AML-193 (cell line): ENCODE data around the gene QSER1.
"Not testable (repeated sequence)": the region's sequence is repeated elsewhere in the genome, so short reads cannot be mapped to it uniquely, and the experiment has no call there.

Experiments
- DNase-seq, 2 experiments: peaks; one replicate each; lab custom pipeline; 2025; lab: John Stamatoyannopoulos, UW

QSER1 gene

DNA sequence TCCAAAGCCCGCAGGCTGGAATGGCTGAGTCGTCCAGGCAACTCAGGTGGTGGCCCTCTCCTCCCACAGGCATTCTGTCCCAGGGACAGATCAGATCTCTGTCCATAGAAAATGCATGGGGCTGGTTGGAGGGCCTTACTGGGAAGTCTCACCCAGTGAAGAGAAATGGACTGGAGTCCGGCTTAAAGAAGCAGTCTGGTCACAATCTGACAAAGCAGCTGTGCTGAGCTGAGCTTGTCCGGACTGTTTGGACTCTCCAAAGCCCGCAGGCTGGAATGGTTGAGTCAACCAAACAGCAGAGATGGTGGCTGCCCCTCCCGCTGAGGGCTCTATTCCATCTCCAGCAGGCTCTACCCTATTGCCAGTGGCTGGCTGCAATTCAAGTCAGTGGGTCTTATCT, 108.7 kb downstream of the QSER1 start:
- DNase-seq = no peak

DNA sequence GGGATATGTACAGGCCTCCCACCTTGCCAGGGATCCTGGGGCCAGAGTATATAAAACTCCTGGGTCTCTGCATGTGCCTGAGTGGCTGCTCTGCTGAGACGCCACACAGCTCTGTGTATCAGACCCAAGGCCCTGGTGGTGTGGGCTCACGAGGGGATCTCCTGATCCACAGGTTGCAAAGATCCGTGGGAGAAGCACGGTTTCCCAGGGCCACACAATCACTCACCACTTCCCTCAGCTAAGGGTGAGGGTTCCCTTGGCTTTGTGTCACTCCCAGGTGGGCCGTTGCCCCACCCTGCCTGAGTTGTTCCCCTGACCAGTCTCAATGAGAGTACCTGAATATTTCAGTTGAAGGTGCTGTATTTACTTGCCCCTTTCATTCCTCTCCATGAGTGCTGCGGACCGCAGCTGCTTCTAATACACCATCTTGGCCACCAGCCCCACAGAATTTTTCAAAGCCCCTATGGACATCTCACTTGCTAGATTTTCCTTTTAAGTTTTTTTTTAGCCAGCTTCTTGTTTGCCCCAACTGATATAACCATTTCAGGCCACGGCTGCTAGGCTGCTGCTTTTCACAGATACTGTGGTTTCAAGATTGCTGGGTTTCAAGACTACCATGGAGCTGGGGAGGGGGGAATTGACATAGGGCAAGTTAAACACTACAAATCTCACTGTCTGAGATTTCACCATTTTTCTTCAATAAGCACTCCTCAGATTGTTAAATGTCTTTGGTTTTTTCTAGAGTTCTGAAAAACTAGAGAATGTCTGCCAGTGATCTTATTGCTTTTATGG, 109.3 kb downstream of the QSER1 start:
- DNase-seq = no peak

DNA sequence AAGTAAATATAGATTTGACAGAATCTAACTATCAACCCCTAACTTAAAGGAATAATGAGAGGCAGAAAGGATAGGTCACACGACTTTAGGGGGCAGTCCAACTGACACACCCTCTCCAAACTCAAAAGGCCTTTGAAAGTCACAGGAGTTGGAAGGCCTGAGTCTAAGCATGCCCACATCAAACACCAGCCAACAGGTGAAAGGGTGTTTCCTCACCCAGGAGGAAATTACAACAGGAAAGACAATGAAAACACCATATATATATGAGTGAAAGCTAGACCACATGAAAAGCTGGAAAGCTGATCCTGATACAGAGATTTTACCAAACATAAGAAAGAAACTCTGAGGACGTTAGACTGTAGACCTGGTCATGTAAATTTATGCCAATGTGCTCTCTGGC, 112.6 kb downstream of the QSER1 start:
- DNase-seq = no peak

DNA sequence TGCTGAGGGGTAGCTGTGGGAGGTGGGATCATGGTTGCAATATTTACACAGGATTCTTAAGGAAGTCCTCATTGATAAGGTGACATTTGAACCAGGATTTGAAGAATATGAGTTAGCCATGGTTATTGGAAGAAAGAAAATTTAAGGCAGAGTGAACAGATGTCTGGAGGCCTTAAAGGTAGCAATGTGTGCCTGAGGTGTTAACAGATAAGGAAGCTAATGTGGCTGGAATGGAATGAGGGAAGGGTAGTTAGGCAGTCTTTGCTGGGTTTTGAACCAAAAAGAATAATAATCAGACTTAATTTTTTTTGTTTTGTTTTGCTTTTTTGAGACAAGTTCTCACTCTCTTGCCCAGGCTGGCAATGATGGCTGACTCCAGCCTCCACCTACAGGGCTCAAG, 113.4 kb downstream of the QSER1 start:
- no peak for DNase-seq

DNA sequence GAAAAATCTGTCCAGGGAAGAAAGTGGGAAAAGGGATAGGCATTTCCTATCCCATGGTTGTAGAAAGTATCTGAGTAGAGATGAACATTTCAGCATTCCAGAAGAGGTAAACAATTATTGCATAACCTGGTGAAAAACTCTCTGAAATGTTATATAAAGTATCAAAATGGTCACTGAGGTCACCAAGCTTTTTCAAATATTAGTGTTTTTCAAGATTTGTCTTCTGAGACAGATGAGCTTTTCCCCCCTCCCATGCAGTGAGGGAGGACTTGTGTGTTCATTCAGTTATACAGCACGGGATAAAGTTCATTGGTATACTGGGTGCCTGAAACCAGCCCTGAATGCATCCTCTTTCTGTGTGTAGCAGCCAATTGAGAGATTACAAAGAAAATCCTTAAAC, 121.1 kb downstream of the QSER1 start:
- no peak for DNase-seq

DNA sequence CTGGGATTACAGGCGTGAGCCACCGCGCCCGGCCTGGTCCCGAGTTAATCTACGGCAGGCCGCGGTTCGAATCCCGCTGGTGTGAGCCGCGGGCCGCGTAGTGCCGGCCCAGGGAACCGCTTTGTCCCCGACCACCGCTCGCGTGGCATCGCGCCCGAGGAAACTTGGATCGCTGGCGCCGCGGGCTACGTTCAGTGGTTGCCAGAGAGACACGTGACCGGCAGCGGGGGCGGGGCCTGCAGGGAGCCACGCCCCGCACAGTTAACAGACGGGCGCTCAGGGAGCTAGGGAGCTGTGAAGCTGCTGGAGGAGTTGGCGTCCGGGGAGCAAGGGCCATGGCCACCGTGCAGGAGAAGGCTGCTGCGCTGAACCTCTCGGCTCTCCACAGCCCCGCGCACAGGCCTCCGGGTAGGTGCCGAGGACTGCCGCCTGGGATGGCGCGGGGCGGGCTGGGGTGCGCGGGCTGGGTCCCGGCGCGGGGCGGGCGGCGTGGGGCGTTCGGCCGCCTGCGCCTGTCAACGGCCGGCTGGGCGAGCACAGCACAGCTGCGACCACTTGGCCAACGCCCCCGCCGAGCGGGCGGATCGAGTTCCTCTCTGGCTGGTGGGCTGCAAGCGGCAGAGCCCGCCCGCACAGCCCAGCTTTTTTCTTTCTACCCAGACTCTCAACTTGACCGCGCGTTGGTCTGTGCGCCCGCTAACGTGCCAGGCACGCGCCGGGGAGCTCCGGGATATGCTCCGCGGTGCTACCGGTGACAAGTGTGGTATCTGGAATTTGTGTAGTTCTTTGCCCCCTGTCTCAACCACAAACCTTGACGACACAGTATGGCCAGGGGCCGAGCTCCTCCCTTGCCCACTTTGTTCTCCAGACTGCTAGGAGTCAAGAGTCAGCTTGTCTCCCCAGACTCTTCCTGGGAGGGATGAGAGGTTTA, 123.3 kb downstream of the QSER1 start, which contains the start of gene DEPDC7:
Gene DEPDC7, plus strand, starts transcription at position 258 of the 931 bp plus-strand sequence. Its CDS starts 78 bp downstream, at position 336.
- no peak for DNase-seq

DNA sequence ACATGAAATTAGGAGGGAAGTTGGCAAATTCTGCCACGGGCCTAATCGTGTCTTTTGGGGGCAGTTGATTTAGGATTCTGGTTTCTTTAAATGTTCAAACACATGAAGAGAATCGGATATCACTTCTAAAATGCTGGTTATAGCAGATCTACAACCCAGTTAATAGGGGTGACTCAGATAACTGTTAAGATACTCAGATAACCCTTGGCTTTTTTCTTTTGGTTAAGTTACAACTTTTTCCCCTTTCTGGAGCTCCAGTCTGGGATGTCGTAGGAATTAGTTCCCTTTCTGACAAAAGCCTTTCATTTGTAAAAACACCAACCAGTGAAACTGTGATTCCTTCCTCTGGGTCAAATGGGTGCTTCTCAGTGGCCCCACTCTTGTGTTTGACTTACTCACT, 124.0 kb downstream of the QSER1 start:
- no peak for DNase-seq

DNA sequence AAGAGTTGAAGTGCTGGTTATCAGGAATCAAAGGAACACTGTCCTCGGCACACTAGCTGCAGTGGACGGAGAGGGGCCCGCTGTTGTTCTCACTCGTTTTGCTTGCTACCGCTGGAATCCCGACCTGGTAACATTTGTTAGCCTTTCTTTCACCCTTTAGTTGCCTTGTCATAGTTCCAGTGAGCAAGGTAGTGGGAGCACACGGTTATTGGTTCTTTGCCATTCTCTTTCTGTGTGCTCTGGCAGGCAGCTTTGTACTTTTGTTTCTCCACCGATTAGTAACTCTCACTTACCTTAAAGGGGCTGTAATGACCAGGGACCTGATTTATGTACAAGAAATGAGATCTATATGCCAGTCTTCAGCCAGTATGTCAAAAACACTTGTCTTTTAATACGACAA, 124.9 kb downstream of the QSER1 start:
- DNase-seq = no peak

DNA sequence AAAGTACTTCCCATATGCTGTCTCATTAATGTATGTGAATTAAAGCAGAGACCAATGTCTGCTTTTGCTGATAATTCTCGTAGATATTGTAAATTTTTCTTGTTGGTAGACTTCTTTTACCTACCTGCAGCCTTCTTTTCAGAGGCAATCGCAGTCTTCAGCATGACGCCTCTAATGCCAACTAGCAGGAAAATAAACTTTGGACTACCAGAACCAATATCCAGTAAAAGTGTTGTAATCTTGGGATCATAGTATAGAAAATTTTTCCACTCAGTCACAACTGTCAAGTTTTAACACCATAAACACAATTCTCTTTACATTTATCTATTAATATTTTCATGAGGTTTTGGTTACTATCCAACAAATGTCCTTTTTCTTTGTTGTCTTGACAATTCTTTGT, 125.4 kb downstream of the QSER1 start:
- no peak for DNase-seq

DNA sequence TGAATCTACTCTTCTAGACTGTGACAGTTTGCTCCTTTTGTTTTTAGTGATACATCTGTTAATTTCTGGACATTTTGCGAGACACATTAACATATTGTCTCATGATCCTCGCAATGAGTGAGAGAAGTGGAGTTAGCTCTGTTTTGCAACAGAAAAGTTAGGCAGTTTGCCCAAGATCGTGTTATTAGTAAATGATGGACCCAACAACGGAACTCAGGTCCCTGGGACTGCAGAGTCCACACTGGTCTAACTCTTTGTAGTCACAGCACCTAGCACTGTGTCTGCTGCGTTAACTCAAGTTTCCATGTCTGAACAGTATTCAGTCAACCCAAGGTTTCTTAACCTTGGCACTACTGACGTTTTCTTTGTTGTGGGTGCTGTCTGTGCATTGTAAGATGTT, 126.2 kb downstream of the QSER1 start:
- DNase-seq = no peak

DNA sequence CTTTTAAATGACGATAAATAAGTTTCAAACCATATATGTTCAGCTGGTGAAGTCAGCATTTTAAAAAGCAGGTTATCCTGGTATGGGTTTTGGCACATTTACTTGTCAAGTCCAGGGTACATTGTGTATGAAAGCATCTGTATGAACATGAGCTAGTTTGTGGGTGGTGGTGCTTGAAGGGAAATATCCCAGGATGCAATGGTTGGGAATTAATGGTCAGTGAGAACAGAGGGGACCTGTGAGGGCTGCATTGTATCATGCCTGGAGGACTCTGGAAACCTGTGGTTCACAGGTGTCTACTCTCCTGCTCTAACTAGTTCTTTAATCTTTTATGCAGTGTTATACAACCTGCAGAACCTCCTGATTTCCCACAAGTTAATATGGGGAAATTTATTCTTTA, 128.9 kb downstream of the QSER1 start:
- no peak for DNase-seq

DNA sequence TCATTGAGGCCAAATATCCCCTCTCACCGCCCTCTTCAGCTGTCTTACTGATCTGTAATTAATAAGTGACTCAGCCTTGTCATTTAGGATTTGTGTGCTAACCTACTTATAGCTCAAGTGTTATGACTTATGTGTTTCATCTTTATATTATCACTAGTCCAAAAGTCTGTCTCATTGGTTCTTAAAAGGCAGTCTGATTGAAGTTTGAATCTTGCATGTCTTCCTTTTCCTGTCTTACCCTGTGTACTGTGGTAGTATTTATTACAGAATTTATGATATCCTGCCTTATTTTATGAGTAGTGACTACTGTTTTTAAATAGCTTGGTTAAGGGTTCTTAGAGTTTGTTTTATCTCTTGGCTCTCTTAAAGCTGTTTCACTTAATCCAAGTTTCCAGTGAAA, 129.3 kb downstream of the QSER1 start:
- no peak for DNase-seq

DNA sequence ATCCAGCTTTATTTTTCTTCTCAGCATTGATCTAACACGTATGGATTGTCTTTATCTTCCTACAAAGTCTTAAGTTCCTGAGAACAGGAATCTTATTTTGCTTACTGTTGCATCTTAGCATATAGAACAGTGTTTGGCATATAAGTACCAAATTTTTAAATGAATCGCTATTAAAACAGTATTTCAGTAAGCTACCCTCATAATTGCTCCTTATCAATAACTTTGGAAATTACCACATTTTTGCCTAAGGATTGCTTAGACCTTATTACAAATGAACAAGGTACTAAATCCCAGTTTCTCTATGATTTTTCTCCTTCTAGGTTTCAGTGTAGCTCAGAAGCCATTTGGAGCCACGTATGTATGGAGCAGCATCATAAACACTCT, 132.7 kb downstream of the QSER1 start:
- no peak for DNase-seq

DNA sequence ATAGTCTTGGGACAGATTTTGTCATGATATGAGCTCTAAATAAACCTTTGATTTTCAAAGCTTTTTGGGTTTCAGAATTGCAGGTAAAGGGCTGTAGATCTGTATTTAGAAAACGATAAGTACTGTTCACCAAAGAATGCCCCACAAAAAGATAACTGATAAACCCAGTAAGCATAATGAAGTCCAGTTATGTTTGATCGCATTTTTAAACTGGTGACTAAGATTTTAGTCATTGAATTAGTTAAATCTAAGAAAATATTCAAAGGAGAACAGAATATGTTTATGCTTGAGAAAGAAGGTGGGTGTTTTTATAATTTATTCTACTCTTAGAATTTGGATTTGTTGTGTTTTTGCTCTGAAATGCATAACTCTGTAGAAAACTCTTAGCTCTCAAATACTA, 134.6 kb downstream of the QSER1 start:
- no peak for DNase-seq

DNA sequence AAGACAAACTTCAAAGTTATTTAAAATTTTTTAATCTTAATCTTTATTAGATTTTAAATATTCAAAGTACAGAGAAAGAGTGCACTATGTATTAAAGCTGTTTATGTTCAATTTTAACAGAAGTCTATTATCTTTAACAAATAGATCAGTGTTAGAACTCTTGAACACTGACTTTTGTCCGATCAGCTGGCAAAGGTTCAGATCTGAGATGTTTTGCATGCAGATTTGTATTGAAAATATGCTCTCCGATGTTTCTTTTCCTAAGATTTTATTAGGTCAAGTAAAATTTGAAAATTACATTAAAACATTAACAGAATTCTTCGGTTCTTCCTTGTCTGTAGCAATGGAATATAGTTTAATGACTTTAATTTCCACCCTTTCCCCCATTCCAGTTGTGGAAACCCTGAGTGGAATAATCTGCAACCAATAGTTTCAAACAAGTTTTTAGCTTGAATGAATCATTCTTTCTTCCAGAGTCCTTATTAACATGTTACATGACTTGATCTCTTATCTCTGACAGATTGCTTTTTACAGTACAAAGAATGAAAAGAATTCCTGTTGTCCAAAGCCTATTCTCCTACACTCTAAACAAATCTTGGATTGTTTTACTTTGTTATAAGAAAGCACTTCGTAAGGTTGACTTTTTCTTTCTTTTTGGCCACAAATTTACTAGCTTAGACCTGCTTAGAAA, 135.4 kb downstream of the QSER1 start:
- no peak for DNase-seq

DNA sequence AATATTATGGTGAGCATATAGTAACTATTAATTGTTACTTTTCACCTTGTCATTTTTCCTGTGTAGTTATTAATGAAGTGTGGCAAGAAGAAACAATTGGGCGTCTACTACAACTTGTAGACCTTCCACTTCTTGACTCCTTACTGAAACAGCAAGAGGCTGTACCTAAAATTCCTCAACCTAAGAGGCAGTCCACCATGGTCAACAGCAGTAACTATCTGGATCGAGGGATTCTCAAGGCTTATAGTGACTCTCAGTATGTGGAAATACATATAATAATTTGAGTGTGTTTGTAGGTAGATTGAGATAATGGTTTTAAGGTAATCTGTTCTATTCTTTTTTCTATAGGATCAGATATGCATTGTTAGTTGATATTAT, 135.9 kb downstream of the QSER1 start:
- DNase-seq = no peak

DNA sequence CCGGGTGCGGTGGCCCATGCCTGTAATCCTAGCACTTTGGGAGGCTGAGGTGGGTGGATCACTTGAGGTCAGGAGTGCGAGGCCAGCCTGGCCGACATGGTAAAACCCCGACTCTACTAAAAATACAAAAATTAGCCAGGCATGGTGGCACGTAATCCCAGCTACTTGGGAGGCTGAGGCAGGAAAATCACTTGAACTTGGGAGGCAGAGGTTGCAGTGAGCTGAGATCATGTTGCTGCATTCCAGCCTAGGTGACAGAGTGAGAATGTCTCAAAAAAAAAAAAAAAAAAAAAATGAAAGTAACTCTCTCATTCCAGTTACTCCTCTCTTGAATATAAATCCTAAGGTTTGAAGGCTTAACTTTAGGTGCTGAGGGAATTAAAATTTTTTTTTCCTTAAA, 136.6 kb downstream of the QSER1 start:
- DNase-seq = not testable (repeated sequence)
